Measurements from ENCODE around the gene TNFRSF25.
A peak's percentile ranks its signal among the peaks of the same experiment; 100 is the strongest.
"Not testable (repeated sequence)": the region's sequence is repeated elsewhere in the genome, so short reads cannot be mapped to it uniquely, and the experiment has no call there.

The TNFRSF25 gene

GRCh38 chr1:6450005-6450450 is 15.9 kb downstream of the TNFRSF25 start:
- DNase-seq, result no peak

- DNase-seq, result no peak
Observed at GRCh38 chr1:6448749-6449631, 17.0 kb downstream of the TNFRSF25 start.

- DNase-seq, result no peak
Observed at GRCh38 chr1:6447818-6448748, 17.9 kb downstream of the TNFRSF25 start.

GRCh38 chr1:6447016-6447817 is 18.8 kb downstream of the TNFRSF25 start:
- DNase-seq, result no peak

GRCh38 chr1:6446665-6447015 is 19.3 kb downstream of the TNFRSF25 start:
- DNase-seq, result no peak

GRCh38 chr1:6445929-6446328 is 20.0 kb downstream of the TNFRSF25 start:
- not testable (repeated sequence) for DNase-seq

- no peak for DNase-seq
Observed at GRCh38 chr1:6445062-6445763, 20.8 kb downstream of the TNFRSF25 start.

GRCh38 chr1:6444377-6444776 is 21.6 kb downstream of the TNFRSF25 start:
- DNase-seq, result no peak

GRCh38 chr1:6443339-6444115 is 22.4 kb downstream of the TNFRSF25 start:
- DNase-seq, result no peak

GRCh38 chr1:6441586-6441985 is 24.4 kb downstream of the TNFRSF25 start:
- DNase-seq, result no peak

- peak; percentile 35 for DNase-seq
Observed at GRCh38 chr1:6440198-6441126, 25.5 kb downstream of the TNFRSF25 start.

GRCh38 chr1:6438047-6438525 is 27.9 kb downstream of the TNFRSF25 start:
- DNase-seq, result peak; percentile 31

- DNase-seq, result not testable (repeated sequence)
Observed at GRCh38 chr1:6437012-6437700, 28.8 kb downstream of the TNFRSF25 start.

- not testable (repeated sequence) for DNase-seq
Observed at GRCh38 chr1:6436277-6436676, 29.7 kb downstream of the TNFRSF25 start.

- no peak for DNase-seq
Observed at GRCh38 chr1:6435547-6435946, 30.4 kb downstream of the TNFRSF25 start.

- no peak for DNase-seq
Observed at GRCh38 chr1:6435129-6435528, 30.8 kb downstream of the TNFRSF25 start.

GRCh38 chr1:6434186-6434585 is 31.8 kb downstream of the TNFRSF25 start:
- no peak for DNase-seq

- DNase-seq, result not testable (repeated sequence)
Observed at GRCh38 chr1:6431645-6432579, 34.1 kb downstream of the TNFRSF25 start.

Data from fibroblast of skin of right quadriceps (primary cell).